IPS-15b (cell line): Measurements from ENCODE around the gene HMGB4.

Experiments used
- H3K27me3 ChIP-seq: one replicate; pipeline ENCODE4 v1.6.1; 2013; ENCODE audit warnings: low read length; ENCODE audit not compliant: control insufficient read depth, insufficient read depth
- H3K36me3 ChIP-seq: one replicate; pipeline ENCODE4 v1.6.1; 2013; ENCODE audit warnings: low read length; ENCODE audit not compliant: control insufficient read depth, insufficient read depth
- H3K4me1 ChIP-seq: one replicate; pipeline ENCODE4 v1.6.1; 2013; ENCODE audit warnings: mild to moderate bottlenecking, low read length; ENCODE audit not compliant: control insufficient read depth, insufficient read depth
- H3K4me3 ChIP-seq: one replicate; pipeline ENCODE4 v1.5.1; 2013; ENCODE audit warnings: low read depth, low read length
- H3K9ac ChIP-seq: one replicate; pipeline ENCODE4 v1.6.1; 2013; ENCODE audit warnings: low read depth, mild to moderate bottlenecking, low read length
- H3K9me3 ChIP-seq: one replicate; pipeline ENCODE4 v1.6.1; 2013; ENCODE audit warnings: mild to moderate bottlenecking, low read length; ENCODE audit not compliant: control insufficient read depth, insufficient read depth

HMGB4 gene

DNA sequence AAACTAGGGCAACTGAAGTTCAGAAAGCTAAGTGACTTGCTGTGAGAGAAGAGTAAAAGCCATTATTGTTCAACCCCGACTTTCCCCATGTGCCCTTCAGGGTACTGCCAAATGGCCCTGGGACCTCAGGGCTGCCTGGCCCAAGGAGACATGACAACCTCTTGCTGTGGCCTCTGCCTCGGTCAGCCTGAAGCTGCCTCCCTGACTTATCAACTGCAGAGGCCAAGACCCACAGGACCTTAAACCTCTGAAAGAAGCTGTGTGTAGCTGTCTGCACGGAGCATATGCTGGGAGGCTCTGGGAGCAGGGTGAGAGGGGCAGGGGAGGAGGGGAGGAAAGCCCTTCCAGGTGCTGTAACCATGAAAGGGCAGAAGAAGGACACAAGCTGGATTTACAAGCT, 35.9 kb downstream of the HMGB4 start:
- H3K9me3 ChIP-seq, result no peaks in the 10 kb centered on the region
- no peak overlapping the region for H3K4me3 ChIP-seq
- no peak overlapping the region for H3K9ac ChIP-seq

GRCh38 chr1:33902486-33903209, 38.8 kb downstream of the HMGB4 start:
- Histone ChIP-seq H3K36me3 (no peaks in the 10 kb centered on the region), H3K27me3 (no peaks in the 10 kb centered on the region), H3K9ac (no peak overlapping the region), H3K4me1 (no peaks in the 10 kb centered on the region), H3K4me3 (no peak overlapping the region), H3K9me3 (no peaks in the 10 kb centered on the region)

More for the DNA sequence above, 35.9 kb downstream of the HMGB4 start:
- Histone ChIP-seq H3K27me3 (no peaks in the 10 kb centered on the region), H3K36me3 (no peaks in the 10 kb centered on the region), H3K4me1 (no peaks in the 10 kb centered on the region)

DNA sequence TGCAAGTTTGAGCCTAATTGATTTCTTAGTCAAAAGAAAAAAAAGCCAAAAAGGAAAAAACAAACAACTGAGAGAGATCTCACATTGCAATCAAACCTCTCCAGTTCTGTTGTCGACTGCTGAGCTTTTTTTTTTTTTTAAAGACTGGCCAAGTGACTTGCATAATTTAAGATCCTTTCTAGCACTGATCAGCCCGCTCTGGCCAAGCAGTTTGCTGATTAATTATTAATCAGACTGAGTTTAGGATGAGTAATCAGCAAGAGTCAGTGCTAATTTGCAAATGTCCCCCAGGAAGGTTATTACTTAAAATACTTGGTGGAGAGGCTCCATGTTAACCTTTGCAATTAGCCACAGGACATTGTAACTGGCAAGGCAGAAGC, 39.3 kb downstream of the HMGB4 start:
- H3K4me1 ChIP-seq, result no peaks in the 10 kb centered on the region
- H3K36me3 ChIP-seq, result no peaks in the 10 kb centered on the region
- H3K9ac ChIP-seq, result no peak overlapping the region
- no peaks in the 10 kb centered on the region for H3K9me3 ChIP-seq
- no peaks in the 10 kb centered on the region for H3K27me3 ChIP-seq
- H3K4me3 ChIP-seq, result no peak overlapping the region

DNA sequence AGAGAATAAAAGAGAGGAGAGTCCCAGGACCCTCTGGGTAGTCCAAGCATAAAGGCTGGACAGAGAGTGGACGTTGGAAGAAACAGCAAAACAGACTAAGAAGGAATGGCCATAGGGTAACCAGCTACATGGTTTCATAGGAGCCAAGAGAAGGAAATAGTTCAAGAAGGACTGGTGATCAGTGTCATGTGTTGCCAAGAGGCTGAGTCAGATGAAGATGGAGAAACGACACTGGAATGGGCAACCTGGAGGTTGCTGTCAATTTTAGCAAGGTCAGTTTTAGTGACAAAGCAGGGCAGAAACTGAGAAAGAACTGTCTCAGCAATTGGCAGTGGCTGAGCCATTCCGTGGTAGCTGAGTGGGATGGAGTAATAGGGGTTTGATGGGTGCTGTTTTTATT, 41.4 kb downstream of the HMGB4 start:
- H3K36me3 ChIP-seq, result no peaks in the 10 kb centered on the region
- no peaks in the 10 kb centered on the region for H3K9me3 ChIP-seq

DNA sequence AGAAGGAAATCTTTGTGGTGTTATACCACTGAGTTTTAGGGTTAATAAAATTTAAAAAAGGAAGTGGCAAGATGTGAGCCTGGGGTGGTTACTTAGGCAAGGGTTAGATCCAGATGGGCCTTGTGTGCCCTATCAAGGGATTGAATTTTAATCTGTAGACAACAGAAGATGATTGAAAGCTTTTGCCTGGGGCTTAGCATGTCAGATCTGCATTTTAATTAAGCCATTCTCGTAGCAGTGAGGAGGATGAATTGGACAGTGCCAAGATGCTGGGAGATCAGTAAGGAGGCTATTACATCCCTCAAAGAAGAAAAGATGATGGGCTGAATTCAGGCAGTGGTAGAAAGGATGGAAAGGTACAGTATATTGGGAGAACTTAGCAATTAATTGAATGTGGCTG, 42.3 kb downstream of the HMGB4 start:
- no peak overlapping the region for H3K4me3 ChIP-seq
- H3K27me3 ChIP-seq, result no peaks in the 10 kb centered on the region
- H3K9ac ChIP-seq, result no peak overlapping the region
- H3K9me3 ChIP-seq, result no peaks in the 10 kb centered on the region
- no peaks in the 10 kb centered on the region for H3K4me1 ChIP-seq
- no peaks in the 10 kb centered on the region for H3K36me3 ChIP-seq

More for the DNA sequence above, 41.4 kb downstream of the HMGB4 start:
- H3K4me3 ChIP-seq, result no peak overlapping the region
- H3K4me1 ChIP-seq, result no peaks in the 10 kb centered on the region
- no peak overlapping the region for H3K9ac ChIP-seq
- no peaks in the 10 kb centered on the region for H3K27me3 ChIP-seq

- H3K4me3 ChIP-seq, result no peak overlapping the region
- no peaks in the 10 kb centered on the region for H3K4me1 ChIP-seq
- no peaks in the 10 kb centered on the region for H3K27me3 ChIP-seq
- no peak overlapping the region for H3K9ac ChIP-seq
- no peaks in the 10 kb centered on the region for H3K36me3 ChIP-seq
- no peaks in the 10 kb centered on the region for H3K9me3 ChIP-seq
Observed at GRCh38 chr1:33908324-33908956, 44.6 kb downstream of the HMGB4 start.
